Common myeloid progenitor, CD34-positive (primary cell): ENCODE measurements around the gene TNPO3.
"Not testable (repeated sequence)": the region's sequence is repeated elsewhere in the genome, so short reads cannot be mapped to it uniquely, and the experiment has no call there.

Experiments
- CTCF ChIA-PET: fragments of 350-600 bp; sonication (Branson Sonifier 250); formaldehyde crosslinking; loops from one replicate; lab custom pipeline; 2021; ENCODE audit warnings: antibody characterized with exemption; lab: Charles Lee
- POLR2A ChIA-PET: fragments of 350-600 bp; sonication (Branson Sonifier 250); formaldehyde crosslinking; loops from one replicate; lab custom pipeline; 2021; ENCODE audit warnings: antibody characterized with exemption; lab: Charles Lee
- DNase-seq, 3 donors: peaks; one replicate each; pipeline versions ENCODE4 v3.0.0 to v3.0.0-alpha.2; 2013
- H3K27ac ChIP-seq, 2 experiments: 1 replicate in 1 of 2; 2 replicates in 1 of 2; pipeline ENCODE4 v1.7.0; 2013; ENCODE audit warnings: inconsistent platforms in 2 of 2, low read length in 2 of 2, mild to moderate bottlenecking in 2 of 2, low read depth in 1 of 2, moderate library complexity in 1 of 2; ENCODE audit not compliant: severe bottlenecking in 2 of 2, insufficient read depth in 1 of 2, poor library complexity in 1 of 2
- H3K27me3 ChIP-seq, 5 experiments: replicated peaks in 2 of 5; 1 replicate in 3 of 5; 2 replicates in 2 of 5; pipeline versions ENCODE4 v1.6.1 to v1.7.0; 2013; ENCODE audit warnings: low read length in 4 of 5, mild to moderate bottlenecking in 2 of 5, moderate library complexity in 2 of 5, inconsistent platforms in 1 of 5; ENCODE audit not compliant: insufficient read depth in 5 of 5, control insufficient read depth in 4 of 5
- H3K36me3 ChIP-seq, 4 experiments: 1 replicate in 2 of 4; 2 replicates in 2 of 4; pipeline versions ENCODE4 v1.6.1 to v1.7.0; 2013; ENCODE audit warnings: low read length in 3 of 4, control low read depth in 1 of 4, mild to moderate bottlenecking in 1 of 4; ENCODE audit not compliant: control insufficient read depth in 4 of 4, insufficient read depth in 4 of 4
- H3K4me1 ChIP-seq, 4 experiments: 1 replicate in 3 of 4; 2 replicates in 1 of 4; pipeline versions ENCODE4 v1.6.1 to v1.7.1; 2013; ENCODE audit warnings: low read length in 3 of 4, mild to moderate bottlenecking in 3 of 4, control low read depth in 1 of 4, inconsistent platforms in 1 of 4, moderate library complexity in 1 of 4; ENCODE audit not compliant: control insufficient read depth in 4 of 4, insufficient read depth in 4 of 4; ENCODE audit errors: control extremely low read depth in 1 of 4
- H3K4me3 ChIP-seq, 7 experiments: 1 replicate in 4 of 7; 2 replicates in 3 of 7; pipeline versions ENCODE4 v1.5.1 to v1.7.0; 2013; ENCODE audit warnings: mild to moderate bottlenecking in 7 of 7, low read length in 6 of 7, moderate library complexity in 6 of 7, inconsistent platforms in 2 of 7, low read depth in 2 of 7, control low read depth in 1 of 7; ENCODE audit not compliant: insufficient read depth in 4 of 7, control insufficient read depth in 1 of 7; ENCODE audit errors: extremely low read depth in 1 of 7
- H3K9me3 ChIP-seq, 5 experiments: 1 replicate in 4 of 5; 2 replicates in 1 of 5; pipeline versions ENCODE4 v1.6.1 to v1.7.1; 2013; ENCODE audit warnings: low read length in 4 of 5, mild to moderate bottlenecking in 2 of 5, inconsistent platforms in 1 of 5, low read depth in 1 of 5, moderate library complexity in 1 of 5; ENCODE audit not compliant: control insufficient read depth in 4 of 5, insufficient read depth in 2 of 5; ENCODE audit errors: control extremely low read depth in 1 of 5
- WGBS: methylation state at CpG from one replicate; pipeline ENCODE4 v1.1.5; 2013; ENCODE audit not compliant: insufficient coverage; 5-methylcytosine and 5-hydroxymethylcytosine counted together

Gene TNPO3

GRCh38 chr7:129055294-129055816 is 444 bp upstream of the TNPO3 start:
- no peaks in the 10 kb centered on the region for H3K9me3 ChIP-seq
- H3K4me1 ChIP-seq = peaks cover 13 to 26% (median 16%) of the 10 kb centered on the region in 4 experiments
- H3K27ac ChIP-seq = peak overlapping the region; percentile 100
- DNase-seq = no peak
- H3K36me3 ChIP-seq = peaks cover 0 to 10% (median under 1%) of the 10 kb centered on the region in 4 experiments
- H3K27me3 ChIP-seq = peaks cover 0 to 1% (median 0%) of the 10 kb centered on the region in 5 experiments
- POLR2A ChIA-PET = interaction anchor here (0.6 to 1.8 kb wide), 4 partner anchors 9 to 28 kb away, joined by 3 to 10 read pairs (median 3); no protein-coding TSS in a partner anchor
- CTCF ChIA-PET = interaction anchor here (1.0 to 3.9 kb wide), 6 partner anchors 10 to 108 kb away, joined by 3 to 31 read pairs (median 4); no protein-coding TSS in a partner anchor
- 3% methylated on average over 6 of the region's 9 CpGs for WGBS
- H3K4me3 ChIP-seq = peak overlapping the region; percentile 75 to 99 (median 94)

- 0% methylated on average over 10 of the region's 10 CpGs for WGBS
- CTCF ChIA-PET = interaction anchor here (0.6 to 3.9 kb wide), 8 partner anchors 13 to 110 kb away, joined by 3 to 31 read pairs (median 3); no protein-coding TSS in a partner anchor
- no peak for DNase-seq
- H3K4me1 ChIP-seq = peaks cover 13 to 26% (median 16%) of the 10 kb centered on the region in 4 experiments
- H3K27ac ChIP-seq = peak overlapping the region; percentile 100
- H3K9me3 ChIP-seq = no peaks in the 10 kb centered on the region
- peak overlapping the region; percentile 75 to 99 (median 94) for H3K4me3 ChIP-seq
- H3K36me3 ChIP-seq = peaks cover 0 to 13% (median 4%) of the 10 kb centered on the region in 4 experiments
- POLR2A ChIA-PET = interaction anchor here (0.6 to 1.8 kb wide), 2 partner anchors 10 to 22 kb away, joined by 3 to 10 read pairs; no protein-coding TSS in a partner anchor
- H3K27me3 ChIP-seq = peaks cover 0 to 1% (median 0%) of the 10 kb centered on the region in 5 experiments
These were observed 923 bp downstream of the TNPO3 start for GRCh38 chr7:129053938-129054437.

GRCh38 chr7:129052441-129052840 is 2.5 kb downstream of the TNPO3 start:
- ChIA-PET POLR2A (interaction anchor here (1.5 kb wide), 1 partner anchor 12 kb away, joined by 3 read pairs; no protein-coding TSS in a partner anchor), CTCF (interaction anchor here (0.7 to 1.2 kb wide), 2 partner anchors 35 to 40 kb away, joined by 3 to 5 read pairs; no protein-coding TSS in a partner anchor)
- H3K27ac ChIP-seq = no peak overlapping the region
- peaks cover 13 to 26% (median 16%) of the 10 kb centered on the region in 4 experiments for H3K4me1 ChIP-seq
- no CpG with 5 or more reads among the region's 1 CpG for WGBS
- no peaks in the 10 kb centered on the region for H3K27me3 ChIP-seq
- H3K36me3 ChIP-seq = peaks cover 0 to 16% (median 5%) of the 10 kb centered on the region in 4 experiments
- H3K4me3 ChIP-seq = no peak overlapping the region
- H3K9me3 ChIP-seq = no peaks in the 10 kb centered on the region
- DNase-seq = no peak

- POLR2A ChIA-PET, DNase-seq, H3K27me3 ChIP-seq, H3K4me3 ChIP-seq, H3K9me3 ChIP-seq, H3K27ac ChIP-seq: not testable (repeated sequence)
- 96% methylated on average over 6 of the region's 7 CpGs for WGBS
- peaks cover 0 to 18% (median 5%) of the 10 kb centered on the region in 4 experiments for H3K36me3 ChIP-seq
- CTCF ChIA-PET = interaction anchor here (0.6 to 1.2 kb wide), 2 partner anchors 32 to 34 kb away, joined by 3 to 4 read pairs; no protein-coding TSS in a partner anchor
- H3K4me1 ChIP-seq = peaks cover 13 to 26% (median 16%) of the 10 kb centered on the region in 4 experiments
These were observed 3.5 kb downstream of the TNPO3 start for GRCh38 chr7:129051459-129051858.

- Histone ChIP-seq H3K4me1 (peaks cover 0 to 2% (median under 1%) of the 10 kb centered on the region in 4 experiments), H3K4me3 (no peak overlapping the region), H3K9me3 (no peaks in the 10 kb centered on the region), H3K27me3 (no peaks in the 10 kb centered on the region), H3K36me3 (peaks cover 0 to 18% (median 5%) of the 10 kb centered on the region in 4 experiments), H3K27ac (no peak overlapping the region)
- no CpG with 5 or more reads among the region's 2 CpGs for WGBS
- ChIA-PET CTCF (no interaction called here), POLR2A (no interaction called here)
- no peak for DNase-seq
These were observed 7.2 kb downstream of the TNPO3 start for GRCh38 chr7:129047761-129048160.

- peaks cover 0 to 3% (median 0%) of the 10 kb centered on the region in 4 experiments for H3K4me1 ChIP-seq
- no peak overlapping the region for H3K4me3 ChIP-seq
- no peaks in the 10 kb centered on the region for H3K27me3 ChIP-seq
- no peak overlapping the region for H3K27ac ChIP-seq
- WGBS = no CpG with 5 or more reads among the region's 4 CpGs
- POLR2A ChIA-PET = no interaction called here
- CTCF ChIA-PET = no interaction called here
- peak in 1 of 3 donors; percentile 21 for DNase-seq
- H3K36me3 ChIP-seq = peaks cover 0 to 11% (median 6%) of the 10 kb centered on the region in 4 experiments
- H3K9me3 ChIP-seq = no peaks in the 10 kb centered on the region
These were observed 9.2 kb downstream of the TNPO3 start for GRCh38 chr7:129045682-129046081.

- WGBS = 100% methylated on average over 2 of the region's 3 CpGs
- H3K27ac ChIP-seq = no peak overlapping the region
- H3K36me3 ChIP-seq = peaks cover 0 to 17% (median 13%) of the 10 kb centered on the region in 4 experiments
- no peak for DNase-seq
- no peak overlapping the region for H3K4me3 ChIP-seq
- H3K9me3 ChIP-seq = no peaks in the 10 kb centered on the region
- ChIA-PET CTCF (no interaction called here), POLR2A (interaction anchor here (0.6 kb wide), 1 partner anchor 136 kb away, joined by 5 read pairs; no protein-coding TSS in a partner anchor)
- H3K4me1 ChIP-seq = peaks cover 0 to 3% (median 0%) of the 10 kb centered on the region in 4 experiments
- H3K27me3 ChIP-seq = no peaks in the 10 kb centered on the region
These were observed 11.9 kb downstream of the TNPO3 start for GRCh38 chr7:129043012-129043411.
